Esophagus muscularis mucosa (tissue), 4 donors: Measurements from ENCODE around the gene PXT1. TPM values are rescaled to one million over a fixed set of nuclear protein-coding genes. Genes with fewer than 3 reads are reported as not detected.

Experiments
- DNase-seq: peaks from one replicate; pipeline ENCODE4 v3.0.0-alpha.2; 2017; ENCODE audit errors: extremely low spot score
- H3K27ac ChIP-seq, 4 donors: fragments of 200-600 bp; sonication (generic); replicated peaks in 1 of 4; 1 replicate in 3 of 4; 2 replicates in 1 of 4; pipeline ENCODE4 v1.5.1; 2016 to 2019; ENCODE audit warnings: mild to moderate bottlenecking in 1 of 4
- H3K27me3 ChIP-seq, 4 donors: fragments of 200-600 bp; sonication (generic); one replicate each; pipeline versions ENCODE4 v1.5.1 to v1.6.0; 2016 to 2019
- H3K36me3 ChIP-seq, 4 donors: fragments of 200-600 bp; sonication (generic); one replicate each; pipeline ENCODE4 v1.5.1; 2016 to 2019
- H3K4me1 ChIP-seq, 4 donors: fragments of 200-600 bp; sonication (generic); one replicate each; pipeline ENCODE4 v1.5.1; 2016 to 2019
- H3K4me3 ChIP-seq, 4 donors: fragments of 200-600 bp; sonication (generic); 1 replicate in 2 of 4; 2 replicates in 2 of 4; pipeline ENCODE4 v1.5.1; 2016 to 2019; ENCODE audit warnings: mild to moderate bottlenecking in 4 of 4, moderate library complexity in 1 of 4
- H3K9me3 ChIP-seq, 4 donors: fragments of 200-600 bp; sonication (generic); 1 replicate in 3 of 4; 2 replicates in 1 of 4; pipeline ENCODE4 v1.5.1; 2016 to 2019
- EP300 ChIP-seq: sonication (generic); formaldehyde crosslinking; IDR thresholded peaks from one replicate; pipeline ENCODE4 v1.6.1; 2017; ENCODE audit warnings: antibody characterized with exemption
- POLR2A ChIP-seq: fragments of 450-650 bp; IDR thresholded peaks from one replicate; pipeline ENCODE4 v1.6.1; 2017; ENCODE audit warnings: antibody characterized with exemption, moderate library complexity, mild to moderate bottlenecking, low read depth
- POLR2AphosphoS5 ChIP-seq, 2 donors: sonication (generic); formaldehyde crosslinking; IDR thresholded peaks; one replicate each; pipeline ENCODE4 v1.6.1; 2017; ENCODE audit warnings: antibody characterized with exemption in 2 of 2
- WGBS: methylation state at CpG from one replicate; pipeline ENCODE4 v1.1.5; 2018; 5-methylcytosine and 5-hydroxymethylcytosine counted together
- intact Hi-C: fragments of 100-400 bp; cut with DNase I; formaldehyde crosslinking; loops from one replicate; pipeline ENCODE4 v1.15.1; 2023
- total RNA-seq, 4 donors: library from RNA; depleted of rRNA; stranded (reverse); fragments of >200 nt; gene quantifications; one replicate each; pipeline versions ENCODE4 v1.1.0 to v1.2.1, GENCODE V29; 2016
- TF ChIP-seq, protein P1 (sequence below), 3 experiments: fragments of 200-600 bp in 2 of 3; fragments of 450-650 bp in 1 of 3; sonication (generic) in 2 of 3; IDR thresholded peaks; one replicate each; pipeline ENCODE4 v1.5.1; 2017 to 2019; ENCODE audit warnings: antibody characterized with exemption in 3 of 3, mild to moderate bottlenecking in 2 of 3, moderate library complexity in 1 of 3

Gene PXT1
- total RNA-seq, 4 donors from 2014 or later: not detected

DNA sequence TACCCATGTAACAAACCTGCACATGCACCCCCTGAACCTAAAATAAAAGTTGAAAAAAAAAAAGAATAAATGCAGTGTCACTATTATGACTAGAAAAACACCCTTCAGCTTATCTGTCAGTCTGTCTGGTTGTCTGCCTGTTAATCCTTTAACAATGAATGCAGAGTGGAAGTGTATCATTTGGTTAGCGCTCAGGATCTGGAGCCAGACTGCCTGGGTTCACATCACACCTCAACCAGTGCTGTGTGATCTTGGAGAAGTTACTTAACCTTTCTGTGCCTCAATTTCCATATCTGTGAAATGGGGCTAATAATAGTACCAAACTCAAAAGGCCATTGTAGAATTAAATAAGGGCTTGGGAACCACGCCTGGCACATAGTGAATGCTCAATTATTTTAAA, 72.0 kb downstream of the PXT1 start:
- Histone ChIP-seq H3K4me1 (no peaks in the 10 kb centered on the region), H3K27me3 (peaks cover 0 to 8% (median 0%) of the 10 kb centered on the region in 4 donors), H3K9me3 (no peaks in the 10 kb centered on the region), H3K4me3 (no peak overlapping the region), H3K36me3 (no peaks in the 10 kb centered on the region), H3K27ac (no peak overlapping the region)
- 93% methylated on average over 2 of the region's 2 CpGs for WGBS
- TF ChIP-seq, protein P1, sequence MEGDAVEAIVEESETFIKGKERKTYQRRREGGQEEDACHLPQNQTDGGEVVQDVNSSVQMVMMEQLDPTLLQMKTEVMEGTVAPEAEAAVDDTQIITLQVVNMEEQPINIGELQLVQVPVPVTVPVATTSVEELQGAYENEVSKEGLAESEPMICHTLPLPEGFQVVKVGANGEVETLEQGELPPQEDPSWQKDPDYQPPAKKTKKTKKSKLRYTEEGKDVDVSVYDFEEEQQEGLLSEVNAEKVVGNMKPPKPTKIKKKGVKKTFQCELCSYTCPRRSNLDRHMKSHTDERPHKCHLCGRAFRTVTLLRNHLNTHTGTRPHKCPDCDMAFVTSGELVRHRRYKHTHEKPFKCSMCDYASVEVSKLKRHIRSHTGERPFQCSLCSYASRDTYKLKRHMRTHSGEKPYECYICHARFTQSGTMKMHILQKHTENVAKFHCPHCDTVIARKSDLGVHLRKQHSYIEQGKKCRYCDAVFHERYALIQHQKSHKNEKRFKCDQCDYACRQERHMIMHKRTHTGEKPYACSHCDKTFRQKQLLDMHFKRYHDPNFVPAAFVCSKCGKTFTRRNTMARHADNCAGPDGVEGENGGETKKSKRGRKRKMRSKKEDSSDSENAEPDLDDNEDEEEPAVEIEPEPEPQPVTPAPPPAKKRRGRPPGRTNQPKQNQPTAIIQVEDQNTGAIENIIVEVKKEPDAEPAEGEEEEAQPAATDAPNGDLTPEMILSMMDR (IDR thresholded peaks at IDR 0.05): no peak
- TF ChIP-seq EP300: no peak
- no peak for TF ChIP-seq POLR2AphosphoS5 (IDR thresholded peaks at IDR 0.05)
- TF ChIP-seq POLR2A: no peak
- no peak for DNase-seq
- intact Hi-C loops: no loop called here

DNA sequence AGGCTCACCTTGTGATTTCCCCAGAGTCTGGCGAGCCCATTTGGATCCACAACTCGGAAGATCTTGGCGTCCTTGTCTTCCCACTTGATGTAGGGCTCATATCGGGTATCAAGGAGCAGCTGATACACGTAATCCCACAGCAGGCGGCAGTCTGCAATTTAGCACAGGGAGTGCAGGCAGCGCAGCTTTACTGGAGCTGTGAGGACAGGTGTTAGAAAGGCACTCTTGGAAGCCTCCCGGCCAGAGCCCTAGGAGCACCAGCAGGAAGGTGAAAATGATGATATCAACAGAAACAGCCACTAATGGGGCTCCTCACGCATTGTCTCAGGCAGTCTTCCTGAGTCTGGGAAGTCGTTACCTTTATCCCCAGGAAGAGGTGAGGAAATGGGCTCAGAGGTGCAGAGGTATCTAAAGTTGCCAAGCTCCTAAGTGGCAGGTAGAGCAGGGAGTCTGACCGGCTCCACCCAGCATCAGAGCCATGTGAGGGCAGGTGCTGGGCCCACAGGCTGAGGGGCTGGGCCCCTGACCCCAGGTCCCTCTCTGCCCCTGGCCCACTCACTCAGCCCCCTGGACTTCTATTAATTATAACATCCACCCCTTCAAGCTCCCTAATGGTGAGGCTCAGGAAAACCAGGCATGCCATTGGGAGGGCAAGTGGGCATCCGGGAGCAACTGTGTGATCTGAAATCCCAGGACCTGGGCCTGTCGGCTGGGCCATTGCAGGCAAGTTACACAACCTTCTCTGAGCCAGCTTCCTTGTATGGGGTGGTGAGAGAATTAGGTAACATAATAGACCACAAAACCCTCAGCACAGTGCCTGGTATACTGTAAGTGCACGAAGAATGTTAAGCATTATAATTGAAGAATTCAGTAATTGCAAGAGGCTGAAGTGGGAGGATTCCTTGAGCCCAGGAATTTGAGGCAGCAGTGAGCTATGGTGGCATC, 73.5 kb downstream of the PXT1 start:
- Histone ChIP-seq H3K27ac (no peak overlapping the region), H3K4me3 (no peak overlapping the region), H3K4me1 (no peaks in the 10 kb centered on the region), H3K36me3 (no peaks in the 10 kb centered on the region), H3K27me3 (peaks cover 0 to 8% (median 0%) of the 10 kb centered on the region in 4 donors), H3K9me3 (no peaks in the 10 kb centered on the region)
- no peak for DNase-seq
- intact Hi-C loops: loop anchor here (10.0 kb wide), 1 partner anchor 344 kb away; the partner anchor contains the start of genes MAPK14 and SLC26A8
- TF ChIP-seq POLR2AphosphoS5 (IDR thresholded peaks at IDR 0.05) (no peak), EP300 (no peak), POLR2A (no peak)
- TF ChIP-seq, protein P1 (IDR thresholded peaks at IDR 0.05): no peak
- 82% methylated on average over 7 of the region's 14 CpGs for WGBS

DNA sequence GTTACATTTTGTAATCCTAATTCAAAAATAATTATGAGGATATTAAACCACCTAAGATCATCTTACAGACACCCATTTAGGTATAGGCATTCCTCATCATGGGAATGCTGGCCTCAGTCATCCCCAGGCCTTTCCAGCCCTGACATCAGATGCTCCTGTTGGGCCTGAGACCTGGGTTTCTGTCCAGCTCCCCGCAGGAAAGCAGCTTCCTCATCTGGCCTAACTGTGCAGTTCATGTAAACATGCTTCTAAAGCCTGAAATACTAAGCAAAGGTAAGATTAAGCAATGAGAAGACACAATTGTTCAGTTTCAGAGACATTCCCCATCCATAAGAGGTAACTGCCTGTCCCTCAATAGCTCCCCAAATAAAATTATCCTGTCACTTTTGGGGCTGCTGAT, 74.2 kb downstream of the PXT1 start:
- Histone ChIP-seq H3K9me3 (no peaks in the 10 kb centered on the region), H3K27ac (no peak overlapping the region), H3K4me1 (no peaks in the 10 kb centered on the region), H3K36me3 (no peaks in the 10 kb centered on the region), H3K27me3 (peaks cover 0 to 8% (median 0%) of the 10 kb centered on the region in 4 donors), H3K4me3 (no peak overlapping the region)
- TF ChIP-seq, protein P1 (IDR thresholded peaks at IDR 0.05): no peak
- TF ChIP-seq EP300 (no peak), POLR2A (no peak), POLR2AphosphoS5 (IDR thresholded peaks at IDR 0.05) (no peak)
- 50% methylated on average over 1 of the region's 1 CpG for WGBS
- intact Hi-C loops: loop anchor here (10.0 kb wide), 1 partner anchor 344 kb away; the partner anchor contains the start of genes MAPK14 and SLC26A8
- no peak for DNase-seq

DNA sequence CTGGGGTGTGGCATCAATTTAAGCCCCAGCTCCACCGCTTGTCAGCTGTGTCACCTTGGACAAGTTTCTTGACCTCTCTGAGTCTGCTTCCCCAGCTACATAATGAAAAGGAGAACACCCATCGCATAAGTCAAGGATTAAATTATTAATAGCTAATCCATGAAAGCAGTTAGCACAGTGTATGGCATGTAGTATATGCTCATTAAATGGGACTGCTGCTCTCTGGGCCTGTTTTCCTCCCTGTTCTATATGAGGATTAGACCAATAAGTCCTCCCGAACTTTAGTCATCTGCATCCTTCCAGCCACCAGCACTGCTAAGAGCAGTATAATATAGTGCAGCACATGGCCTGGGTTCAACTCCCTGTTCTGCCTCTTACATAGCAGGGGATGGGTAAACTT, 74.9 kb downstream of the PXT1 start:
- TF ChIP-seq POLR2AphosphoS5 (IDR thresholded peaks at IDR 0.05) (no peak), POLR2A (no peak), EP300 (no peak)
- TF ChIP-seq, protein P1 (IDR thresholded peaks at IDR 0.05): no peak
- 90% methylated on average over 3 of the region's 3 CpGs for WGBS
- DNase-seq: no peak
- intact Hi-C loops: loop anchor here (10.0 kb wide), 1 partner anchor 343 kb away; the partner anchor contains the start of genes MAPK14 and SLC26A8
- H3K4me1 ChIP-seq: no peaks in the 10 kb centered on the region
- H3K9me3 ChIP-seq: no peaks in the 10 kb centered on the region
- no peak overlapping the region for H3K4me3 ChIP-seq
- peaks cover 0 to 8% (median 0%) of the 10 kb centered on the region in 4 donors for H3K27me3 ChIP-seq
- no peak overlapping the region for H3K27ac ChIP-seq
- no peaks in the 10 kb centered on the region for H3K36me3 ChIP-seq
